ENCODE measurements around the gene PADI3.

GRCh38 chr1:17199267-17200044 is 49.4 kb upstream of the PADI3 start:
- no peak for TF ChIP-seq BHLHE40 (IDR thresholded peaks at IDR 0.05; ENCODE audit: low read depth, low read length)
- no peak for TF ChIP-seq MAZ (IDR thresholded peaks at IDR 0.05; ENCODE audit: borderline replicate concordance, low read depth, low read length)
- no peak for TF ChIP-seq CTCF (IDR thresholded peaks at IDR 0.05)
- no peak for TF ChIP-seq POLR2A (IDR thresholded peaks at IDR 0.05; ENCODE audit: low read length)
- TF ChIP-seq RAD21 (conservative IDR thresholded peaks at IDR 0.05 in 1 of 2, IDR thresholded peaks at IDR 0.05 in 1 of 2) = no peak
- no peak for TF ChIP-seq NPAS2 (CRISPR knock-in tag; IDR thresholded peaks at IDR 0.05; ENCODE audit: borderline replicate concordance)
- TF ChIP-seq, protein P1, sequence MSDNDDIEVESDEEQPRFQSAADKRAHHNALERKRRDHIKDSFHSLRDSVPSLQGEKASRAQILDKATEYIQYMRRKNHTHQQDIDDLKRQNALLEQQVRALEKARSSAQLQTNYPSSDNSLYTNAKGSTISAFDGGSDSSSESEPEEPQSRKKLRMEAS (IDR thresholded peaks at IDR 0.05) = 0 out of 2 replicates have a peak, but pooled peaks have one; percentile 1
- TF ChIP-seq EP300 (IDR thresholded peaks at IDR 0.05) = no peak
- TF ChIP-seq PBX3 (IDR thresholded peaks at IDR 0.05) = no peak
- TF ChIP-seq, protein P2, sequence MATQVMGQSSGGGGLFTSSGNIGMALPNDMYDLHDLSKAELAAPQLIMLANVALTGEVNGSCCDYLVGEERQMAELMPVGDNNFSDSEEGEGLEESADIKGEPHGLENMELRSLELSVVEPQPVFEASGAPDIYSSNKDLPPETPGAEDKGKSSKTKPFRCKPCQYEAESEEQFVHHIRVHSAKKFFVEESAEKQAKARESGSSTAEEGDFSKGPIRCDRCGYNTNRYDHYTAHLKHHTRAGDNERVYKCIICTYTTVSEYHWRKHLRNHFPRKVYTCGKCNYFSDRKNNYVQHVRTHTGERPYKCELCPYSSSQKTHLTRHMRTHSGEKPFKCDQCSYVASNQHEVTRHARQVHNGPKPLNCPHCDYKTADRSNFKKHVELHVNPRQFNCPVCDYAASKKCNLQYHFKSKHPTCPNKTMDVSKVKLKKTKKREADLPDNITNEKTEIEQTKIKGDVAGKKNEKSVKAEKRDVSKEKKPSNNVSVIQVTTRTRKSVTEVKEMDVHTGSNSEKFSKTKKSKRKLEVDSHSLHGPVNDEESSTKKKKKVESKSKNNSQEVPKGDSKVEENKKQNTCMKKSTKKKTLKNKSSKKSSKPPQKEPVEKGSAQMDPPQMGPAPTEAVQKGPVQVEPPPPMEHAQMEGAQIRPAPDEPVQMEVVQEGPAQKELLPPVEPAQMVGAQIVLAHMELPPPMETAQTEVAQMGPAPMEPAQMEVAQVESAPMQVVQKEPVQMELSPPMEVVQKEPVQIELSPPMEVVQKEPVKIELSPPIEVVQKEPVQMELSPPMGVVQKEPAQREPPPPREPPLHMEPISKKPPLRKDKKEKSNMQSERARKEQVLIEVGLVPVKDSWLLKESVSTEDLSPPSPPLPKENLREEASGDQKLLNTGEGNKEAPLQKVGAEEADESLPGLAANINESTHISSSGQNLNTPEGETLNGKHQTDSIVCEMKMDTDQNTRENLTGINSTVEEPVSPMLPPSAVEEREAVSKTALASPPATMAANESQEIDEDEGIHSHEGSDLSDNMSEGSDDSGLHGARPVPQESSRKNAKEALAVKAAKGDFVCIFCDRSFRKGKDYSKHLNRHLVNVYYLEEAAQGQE (IDR thresholded peaks at IDR 0.05) = no peak

All from A549 (cell line).